AG04449 (cell line): ENCODE data around the gene SCD5.

Experiments
- CTCF ChIA-PET: fragments of 350-600 bp; formaldehyde crosslinking; extraction: SDS; loops from one replicate; lab custom pipeline; 2021; ENCODE audit warnings: antibody characterized with exemption; lab: Yijun Ruan, JAX
- POLR2A ChIA-PET: fragments of 400-600, 350-600 bp; formaldehyde crosslinking; extraction: SDS; loops from one replicate; lab custom pipeline; 2020; ENCODE audit warnings: antibody characterized with exemption, inconsistent platforms; lab: Yijun Ruan, JAX
- DNase-seq: peaks from one replicate; pipeline ENCODE4 v3.0.0-alpha.2; 2010; ENCODE audit warnings: low read depth, low spot score
- H3K4me3 ChIP-seq: 2 replicates; pipeline ENCODE4 v1.5.1; 2011; ENCODE audit warnings: low read depth, mild to moderate bottlenecking, control low read depth, low read length
- CTCF ChIP-seq: IDR thresholded peaks from one replicate; pipeline ENCODE4 v1.5.1; 2011; ENCODE audit warnings: mild to moderate bottlenecking, moderate library complexity, low read length, control low read depth, inconsistent platforms; ENCODE audit not compliant: insufficient read depth; ENCODE audit errors: missing control alignments

Gene SCD5

GRCh38 chr4:82677327-82677726 lies 121.3 kb downstream of the SCD5 start:
- H3K4me3 ChIP-seq, result no peak overlapping the region
- no peak for TF ChIP-seq CTCF
- ChIA-PET POLR2A (interaction anchor here (0.7 to 1.2 kb wide), 2 partner anchors 9 to 235 kb away, joined by 3 read pairs; no protein-coding TSS in a partner anchor), CTCF (interaction anchor here (1.4 to 2.0 kb wide), 3 partner anchors 11 to 62 kb away, joined by 3 to 6 read pairs (median 5); no protein-coding TSS in a partner anchor)
- DNase-seq, result no peak

- ChIA-PET CTCF (interaction anchor here (1.0 kb wide), 1 partner anchor 28 kb away, joined by 3 read pairs; no protein-coding TSS in a partner anchor), POLR2A (interaction anchor here (1.7 kb wide), 1 partner anchor 10 kb away, joined by 3 read pairs; no protein-coding TSS in a partner anchor)
- DNase-seq, result no peak
- no peak overlapping the region for H3K4me3 ChIP-seq
- no peak for TF ChIP-seq CTCF
These were observed 130.7 kb downstream of the SCD5 start for GRCh38 chr4:82667761-82668480.

DNA sequence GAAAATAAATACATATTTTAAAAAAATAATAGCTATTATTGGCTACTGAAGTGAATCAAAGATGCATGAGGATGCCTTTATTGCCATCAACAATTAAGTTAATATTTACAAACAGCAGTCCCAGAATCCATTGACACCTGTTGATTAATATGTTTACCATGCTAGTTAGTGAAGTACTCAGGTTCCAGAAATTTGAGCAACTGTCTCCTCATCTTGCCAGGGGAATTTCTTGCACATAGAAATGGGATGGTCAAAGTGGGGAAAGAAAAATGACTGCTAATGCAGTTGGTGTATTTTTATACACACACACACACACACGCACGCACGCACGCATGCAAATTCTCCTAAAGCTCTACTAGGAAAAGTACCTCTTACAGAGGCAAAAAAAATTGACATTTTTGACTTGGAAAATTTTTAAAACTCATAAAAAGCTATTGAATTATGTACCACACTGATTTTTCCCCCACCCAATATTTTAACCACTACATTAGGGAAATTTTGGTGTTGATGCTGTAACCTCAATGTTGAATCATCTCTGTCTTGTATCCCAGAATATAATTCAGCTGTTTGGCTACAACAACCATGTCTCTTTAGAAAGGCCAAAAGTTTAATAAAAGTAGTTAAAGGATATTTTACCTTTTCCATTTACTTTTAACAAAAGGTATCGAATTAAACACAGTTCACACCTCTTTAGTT lies 131.5 kb downstream of the SCD5 start:
- no peak for DNase-seq
- TF ChIP-seq CTCF, result no peak
- no peak overlapping the region for H3K4me3 ChIP-seq
- POLR2A ChIA-PET, result interaction anchor here (1.7 kb wide), 1 partner anchor 11 kb away, joined by 3 read pairs; no protein-coding TSS in a partner anchor
- CTCF ChIA-PET, result interaction anchor here (1.0 to 1.4 kb wide), 3 partner anchors 11 to 28 kb away, joined by 3 read pairs; no protein-coding TSS in a partner anchor

- no peak overlapping the region for H3K4me3 ChIP-seq
- POLR2A ChIA-PET, result no interaction called here
- TF ChIP-seq CTCF, result no peak
- no peak for DNase-seq
- CTCF ChIA-PET, result interaction anchor here (0.6 to 1.9 kb wide), 4 partner anchors 9 to 76 kb away, joined by 3 to 5 read pairs (median 4); no protein-coding TSS in a partner anchor
These were observed 137.2 kb downstream of the SCD5 start for GRCh38 chr4:82661181-82661992.

DNA sequence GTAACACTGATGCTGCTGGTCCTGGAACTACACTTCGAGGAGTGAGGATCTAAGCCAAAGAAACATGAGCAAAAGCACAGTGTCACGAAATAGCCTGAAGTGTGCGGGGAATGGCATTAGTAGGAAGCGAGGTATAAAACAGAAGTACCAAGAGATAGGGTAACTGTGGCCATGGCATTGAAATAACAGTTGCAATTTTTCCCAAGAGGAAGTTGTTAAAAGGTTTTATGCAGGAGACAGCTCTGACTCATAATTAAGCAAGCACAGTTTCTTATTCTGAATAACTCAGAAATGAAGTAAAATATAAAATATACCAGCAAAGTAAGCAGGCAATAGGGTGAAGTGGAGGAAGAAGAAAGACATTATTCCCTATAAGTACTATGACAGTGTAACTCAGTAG lies 146.5 kb downstream of the SCD5 start:
- DNase-seq, result peak; percentile 9
- CTCF ChIA-PET, result interaction anchor here (1.3 kb wide), 1 partner anchor 10 kb away, joined by 3 read pairs; no protein-coding TSS in a partner anchor
- TF ChIP-seq CTCF, result no peak
- POLR2A ChIA-PET, result no interaction called here
- no peak overlapping the region for H3K4me3 ChIP-seq
